GM18951 (cell line): ENCODE data around the gene DNAAF3.
"Not testable (repeated sequence)": the region's sequence is repeated elsewhere in the genome, so short reads cannot be mapped to it uniquely, and the experiment has no call there.

Source experiments
- POLR2A ChIP-seq: IDR thresholded peaks from 4 replicates; pipeline ENCODE4 v1.6.1; 2011; ENCODE audit warnings: mild to moderate bottlenecking; ENCODE audit not compliant: insufficient read length, insufficient read depth; ENCODE audit errors: extremely low read depth
- in situ Hi-C: fragments of 300-500 bp; cut with MboI; formaldehyde crosslinking; loops from one replicate; pipeline ENCODE4 v1.12.0; 2022; ENCODE audit warnings: low sequenced_read_pairs, mixed read lengths, inconsistent platforms; ENCODE audit not compliant: unreplicated experiment

Gene DNAAF3

GRCh38 chr19:55156202-55157063 is 10.0 kb downstream of the DNAAF3 start:
- in situ Hi-C loops = no loop called here
- no peak for TF ChIP-seq POLR2A

- in situ Hi-C loops = not testable (repeated sequence)
Measured at GRCh38 chr19:55155784-55156183, 10.6 kb downstream of the DNAAF3 start.

DNA sequence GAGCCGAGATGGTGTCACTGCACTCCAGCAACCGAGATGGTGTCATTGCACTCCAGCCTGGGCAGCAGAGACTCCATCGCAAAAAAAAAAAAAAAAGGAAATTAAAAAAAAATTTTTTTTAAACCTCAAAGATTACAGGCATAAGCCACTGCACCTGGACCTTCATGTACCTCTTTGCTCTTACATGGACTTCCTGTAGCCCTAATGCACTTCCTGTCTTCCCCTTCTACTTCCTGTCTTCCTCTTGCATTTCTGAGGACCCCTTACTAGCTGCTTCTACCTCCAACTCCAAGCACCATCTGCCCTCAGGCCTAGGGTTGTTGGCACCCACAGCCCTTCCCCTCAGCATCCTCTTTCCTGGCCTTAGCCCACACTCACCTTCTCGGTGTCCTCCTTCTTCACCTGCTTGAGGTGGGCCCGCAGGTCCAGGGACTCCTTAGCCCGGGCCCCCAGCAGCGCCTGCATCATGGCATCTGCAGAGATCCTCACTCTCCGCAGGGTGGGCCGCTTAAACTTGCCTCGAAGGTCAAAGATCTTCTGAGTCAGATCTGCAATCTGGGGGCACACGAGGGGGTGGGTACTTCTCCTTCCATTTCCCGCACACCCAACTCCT is 12.7 kb downstream of the DNAAF3 start:
- in situ Hi-C loops = no loop called here
- no peak for TF ChIP-seq POLR2A

DNA sequence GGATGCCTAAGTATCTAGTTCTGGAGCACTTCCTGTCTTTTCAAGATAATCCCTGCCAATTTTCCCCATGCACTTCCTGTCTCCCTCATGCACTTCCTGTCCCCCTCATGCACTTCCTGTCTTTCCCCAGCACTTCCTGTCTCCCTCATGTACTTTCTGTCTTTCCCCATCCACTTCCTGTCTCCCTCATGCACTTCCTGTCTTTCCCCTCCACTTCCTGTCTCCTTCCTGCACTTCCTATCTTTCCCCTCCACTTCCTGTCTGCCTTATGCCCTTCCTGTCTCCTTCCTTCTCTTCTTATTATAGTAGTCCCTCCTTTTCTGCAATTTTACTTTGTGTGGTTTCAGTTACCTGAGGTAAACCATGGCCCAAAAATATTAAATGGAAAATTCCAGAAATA is 14.4 kb downstream of the DNAAF3 start:
- in situ Hi-C loops = no loop called here
- TF ChIP-seq POLR2A = no peak

DNA sequence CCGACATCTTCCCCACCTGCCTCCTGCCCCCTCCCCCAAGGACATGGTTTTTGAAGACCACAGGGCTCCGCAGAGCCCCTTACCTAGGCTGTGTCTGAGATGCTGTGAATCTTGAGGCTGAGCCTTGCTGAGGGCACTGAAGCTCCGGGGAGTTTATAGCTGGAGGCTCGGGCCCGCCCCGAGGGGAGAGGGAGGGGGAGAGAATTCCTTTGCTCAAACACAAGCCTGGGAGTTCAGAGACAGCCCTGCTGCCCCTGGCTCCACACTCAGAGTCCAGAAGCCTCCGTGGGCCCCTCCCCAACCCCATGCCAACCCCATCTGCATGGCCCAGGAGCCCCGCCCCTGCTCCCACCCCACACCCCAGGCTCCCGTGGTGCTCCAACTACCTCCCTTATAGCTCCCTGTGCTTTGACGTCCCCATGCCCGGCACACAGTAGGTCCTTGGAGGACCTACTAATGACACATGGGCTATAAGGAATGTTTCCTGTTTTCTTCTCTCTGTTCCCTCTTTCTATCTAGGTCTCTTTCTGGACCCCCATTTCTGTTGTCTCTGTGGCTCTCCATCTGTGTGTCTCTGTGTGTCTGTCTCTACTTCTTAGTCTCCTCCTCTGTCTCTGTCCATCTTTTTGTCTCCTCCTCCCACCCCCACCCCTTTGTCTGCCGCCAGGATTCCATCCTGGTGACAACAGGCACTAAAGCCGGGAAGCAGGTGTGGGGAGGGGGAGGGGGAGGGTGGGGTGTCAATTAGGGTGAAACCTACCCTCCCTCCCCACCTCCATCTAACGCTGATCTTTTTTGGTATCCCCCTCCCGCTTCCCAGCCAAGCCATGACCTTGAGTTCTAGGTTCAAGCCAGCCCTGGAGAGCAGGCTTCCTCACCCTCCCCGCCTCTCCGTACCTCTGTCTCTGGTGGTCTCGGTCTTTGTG is 17.1 kb downstream of the DNAAF3 start, which contains the start of gene TNNT1:
Gene TNNT1 (minus strand): TSS at position 129 of the 926 bp plus-strand sequence. CDS start 2,049 bp downstream, outside the sequence.
- TF ChIP-seq POLR2A = no peak
- in situ Hi-C loops = no loop called here

DNA sequence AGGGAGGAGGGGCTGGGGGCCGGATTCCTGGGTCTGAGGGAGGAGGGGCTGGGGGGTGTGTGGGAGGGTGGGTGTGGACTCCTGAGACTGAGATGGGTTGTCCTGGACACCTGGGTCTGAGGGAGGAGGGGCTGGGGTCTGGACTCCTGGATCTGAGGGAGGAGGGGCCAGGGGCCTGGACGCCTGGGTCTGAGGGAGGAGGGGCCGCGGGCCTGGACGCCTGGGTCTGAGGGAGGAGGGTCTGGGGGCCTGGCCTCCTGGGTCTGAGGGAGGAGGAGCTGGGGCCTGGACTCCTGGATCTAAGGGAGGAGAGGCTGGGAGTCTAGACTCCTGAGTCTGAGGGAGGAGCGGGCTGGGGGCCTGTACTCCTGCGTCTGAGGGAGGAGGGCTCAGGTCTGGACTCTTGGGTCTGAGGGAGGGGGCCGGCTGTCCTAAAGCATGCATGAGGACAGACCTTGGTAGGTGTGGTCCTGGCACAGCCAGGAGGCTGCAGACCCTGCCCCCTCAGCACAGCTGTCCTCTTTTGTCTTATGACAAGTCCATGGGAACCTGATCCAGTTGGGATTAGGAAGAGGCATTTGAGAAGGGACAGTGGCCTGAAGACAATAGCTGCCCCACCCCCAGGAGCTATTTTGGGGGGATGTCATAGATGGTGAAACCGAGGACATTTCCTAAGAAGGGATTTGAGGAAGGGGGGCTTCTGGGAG is 18.7 kb downstream of the DNAAF3 start:
- no peak for TF ChIP-seq POLR2A
- in situ Hi-C loops = no loop called here

GRCh38 chr19:55146705-55147273 is 19.6 kb downstream of the DNAAF3 start:
- TF ChIP-seq POLR2A = no peak
- in situ Hi-C loops = no loop called here

DNA sequence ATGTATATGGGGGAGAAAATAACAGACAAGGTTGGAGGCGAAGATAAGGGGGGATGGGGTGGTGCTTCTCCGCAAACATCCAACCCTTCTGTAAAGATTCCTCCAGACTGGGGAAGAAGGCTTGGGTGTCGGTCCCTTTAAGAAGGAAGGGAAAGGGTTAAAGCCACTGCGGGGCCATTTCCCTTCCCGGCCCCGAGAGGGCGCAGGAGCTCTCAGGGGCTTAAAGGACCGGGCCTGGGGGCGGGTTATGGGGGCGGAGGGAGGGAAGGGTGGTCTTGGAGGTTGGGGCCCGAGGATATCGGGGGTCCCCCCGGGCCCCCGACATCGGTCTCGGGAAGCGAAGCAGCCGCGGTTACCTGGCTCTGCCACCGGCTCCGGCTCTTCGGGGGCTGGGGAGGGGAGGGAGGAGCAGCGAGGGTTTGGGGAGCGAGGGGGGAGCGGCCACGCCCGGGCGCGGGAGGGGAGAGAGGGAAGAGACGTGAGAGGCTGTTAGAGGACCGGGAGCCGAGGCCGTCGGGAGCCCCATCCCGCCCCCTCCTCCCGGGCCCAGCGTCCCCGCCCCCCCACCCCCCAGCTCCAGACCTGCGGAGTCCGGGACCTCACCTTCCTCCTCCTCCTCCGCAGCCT is 20.2 kb downstream of the DNAAF3 start:
- in situ Hi-C loops = no loop called here
- TF ChIP-seq POLR2A = no peak

DNA sequence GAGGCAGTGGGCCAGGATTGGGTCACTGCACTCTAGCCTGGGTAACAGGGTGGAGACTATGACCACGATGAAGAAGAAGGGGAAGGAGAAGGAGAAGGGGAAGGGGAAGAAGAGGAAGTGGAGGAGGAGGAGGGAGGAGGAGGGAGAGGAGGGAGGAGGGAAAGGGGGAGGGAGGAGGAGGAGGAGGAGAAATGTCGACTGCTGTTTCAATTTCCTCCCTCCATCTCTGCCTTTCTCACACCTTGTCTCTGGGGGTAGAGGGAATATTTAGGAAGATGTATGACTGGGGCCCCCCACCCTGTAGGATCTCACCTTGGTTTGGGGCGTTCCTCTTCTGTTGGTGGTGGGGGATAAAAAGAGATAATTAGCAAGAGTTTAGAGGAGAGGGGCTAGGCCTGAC is 21.2 kb downstream of the DNAAF3 start:
- in situ Hi-C loops = no loop called here
- no peak for TF ChIP-seq POLR2A

DNA sequence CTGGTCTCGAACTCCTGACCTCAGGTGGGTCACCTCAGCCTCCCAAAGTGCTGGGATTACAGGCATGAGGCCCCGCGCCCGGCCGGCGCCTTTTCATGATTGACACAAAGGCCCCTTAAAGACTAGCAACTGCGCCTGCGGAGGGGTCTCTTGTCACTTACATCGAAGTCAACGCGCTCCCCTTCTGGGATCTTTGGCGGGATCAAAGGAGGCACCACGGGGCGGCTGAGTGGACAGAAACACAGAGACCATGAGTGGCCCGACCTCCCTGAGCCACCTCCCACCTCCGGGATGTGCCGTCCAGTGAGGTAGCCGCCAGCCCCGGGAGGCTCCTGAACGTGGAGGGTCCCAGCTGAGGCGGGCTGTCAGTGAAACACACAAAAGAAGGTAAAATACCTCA is 24.7 kb downstream of the DNAAF3 start:
- TF ChIP-seq POLR2A = no peak
- in situ Hi-C loops = no loop called here

- no peak for TF ChIP-seq POLR2A
- in situ Hi-C loops = no loop called here
Measured at GRCh38 chr19:55137915-55138314, 28.5 kb downstream of the DNAAF3 start.

GRCh38 chr19:55136399-55137102 is 29.9 kb downstream of the DNAAF3 start:
- in situ Hi-C loops = no loop called here
- TF ChIP-seq POLR2A = no peak

GRCh38 chr19:55134736-55135135 is 31.7 kb downstream of the DNAAF3 start:
- in situ Hi-C loops = no loop called here
- TF ChIP-seq POLR2A = no peak
